ENCODE results near the gene FOXC2. TPM values are rescaled to one million over a fixed set of nuclear protein-coding genes. Genes with fewer than 3 reads are reported as not detected.

FOXC2 gene
- total RNA-seq, 1 donor: 2.2 TPM

GRCh38 chr16:86553356-86553755 is 13.3 kb upstream of the FOXC2 start:
- Histone ChIP-seq H3K4me1 (ENCODE audit: insufficient read depth, low read length) (peaks cover 17% of the 10 kb centered on the region), H3K4me3 (ENCODE audit: insufficient read depth, low read length) (no peak overlapping the region), H3K36me3 (ENCODE audit: insufficient read depth, low read length) (peaks cover 30% of the 10 kb centered on the region), H2AFZ (ENCODE audit: low read length) (no peak overlapping the region), H3K27ac (ENCODE audit: low read depth, low read length) (no peak overlapping the region), H3K9me3 (ENCODE audit: low read depth, low read length) (no peaks in the 10 kb centered on the region), H3K27me3 (ENCODE audit: insufficient read depth, low read length) (no peaks in the 10 kb centered on the region), H3K4me2 (ENCODE audit: insufficient read depth, low read length) (no peak overlapping the region), H3K79me2 (ENCODE audit: insufficient read depth, low read length) (peaks cover 27% of the 10 kb centered on the region), H4K20me1 (ENCODE audit: insufficient read depth, low read length) (no peaks in the 10 kb centered on the region)
- no peak for TF ChIP-seq CTCF (IDR thresholded peaks at IDR 0.05; ENCODE audit: extremely low read depth, low read depth, low read length)
- no peak for DNase-seq (ENCODE audit: insufficient read length, low spot score, missing footprints)

- Histone ChIP-seq H3K79me2 (ENCODE audit: insufficient read depth, low read length) (peaks cover 27% of the 10 kb centered on the region), H3K27ac (ENCODE audit: low read depth, low read length) (peak overlapping the region; percentile 96), H2AFZ (ENCODE audit: low read length) (peak overlapping the region; percentile 97), H3K4me1 (ENCODE audit: insufficient read depth, low read length) (peaks cover 17% of the 10 kb centered on the region), H3K27me3 (ENCODE audit: insufficient read depth, low read length) (no peaks in the 10 kb centered on the region), H3K4me2 (ENCODE audit: insufficient read depth, low read length) (peak overlapping the region; percentile 97), H3K4me3 (ENCODE audit: insufficient read depth, low read length) (peak overlapping the region; percentile 97), H3K9me3 (ENCODE audit: low read depth, low read length) (no peaks in the 10 kb centered on the region), H3K36me3 (ENCODE audit: insufficient read depth, low read length) (peaks cover 20% of the 10 kb centered on the region), H4K20me1 (ENCODE audit: insufficient read depth, low read length) (no peaks in the 10 kb centered on the region)
- no peak for TF ChIP-seq CTCF (IDR thresholded peaks at IDR 0.05; ENCODE audit: extremely low read depth, low read depth, low read length)
- DNase-seq (ENCODE audit: insufficient read length, low spot score, missing footprints): no peak
Observed at GRCh38 chr16:86554599-86554916, 12.1 kb upstream of the FOXC2 start.

- Histone ChIP-seq H3K9me3 (ENCODE audit: low read depth, low read length) (no peaks in the 10 kb centered on the region), H3K27me3 (ENCODE audit: insufficient read depth, low read length) (no peaks in the 10 kb centered on the region), H3K4me1 (ENCODE audit: insufficient read depth, low read length) (peaks cover 17% of the 10 kb centered on the region), H3K4me3 (ENCODE audit: insufficient read depth, low read length) (peak within 1 kb of the TSS; percentile 97), H3K4me2 (ENCODE audit: insufficient read depth, low read length) (peak within 1 kb of the TSS; percentile 97), H3K36me3 (ENCODE audit: insufficient read depth, low read length) (peaks cover 15% of the 10 kb centered on the region), H4K20me1 (ENCODE audit: insufficient read depth, low read length) (no peaks in the 10 kb centered on the region), H3K27ac (ENCODE audit: low read depth, low read length) (peak within 1 kb of the TSS; percentile 96), H2AFZ (ENCODE audit: low read length) (peak within 1 kb of the TSS; percentile 97), H3K79me2 (ENCODE audit: insufficient read depth, low read length) (peaks cover 27% of the 10 kb centered on the region)
- TF ChIP-seq CTCF (IDR thresholded peaks at IDR 0.05; ENCODE audit: extremely low read depth, low read depth, low read length): no peak
- DNase-seq (ENCODE audit: insufficient read length, low spot score, missing footprints): peak; percentile 99
Observed at GRCh38 chr16:86554917-86555703, 11.5 kb upstream of the FOXC2 start, which contains the start of gene MTHFSD. Gene MTHFSD (minus strand): TSS chr16:86555235. CDS start chr16:86555184, 51 bp downstream.

- Histone ChIP-seq H4K20me1 (ENCODE audit: insufficient read depth, low read length) (no peaks in the 10 kb centered on the region), H2AFZ (ENCODE audit: low read length) (peak overlapping the region; percentile 96), H3K27me3 (ENCODE audit: insufficient read depth, low read length) (no peaks in the 10 kb centered on the region), H3K79me2 (ENCODE audit: insufficient read depth, low read length) (peaks cover 27% of the 10 kb centered on the region), H3K4me1 (ENCODE audit: insufficient read depth, low read length) (peaks cover 17% of the 10 kb centered on the region), H3K36me3 (ENCODE audit: insufficient read depth, low read length) (peaks cover 13% of the 10 kb centered on the region), H3K4me3 (ENCODE audit: insufficient read depth, low read length) (peak overlapping the region; percentile 97), H3K9me3 (ENCODE audit: low read depth, low read length) (no peaks in the 10 kb centered on the region), H3K4me2 (ENCODE audit: insufficient read depth, low read length) (peak overlapping the region; percentile 97), H3K27ac (ENCODE audit: low read depth, low read length) (peak overlapping the region; percentile 96)
- DNase-seq (ENCODE audit: insufficient read length, low spot score, missing footprints): peak; percentile 53
- TF ChIP-seq CTCF (IDR thresholded peaks at IDR 0.05; ENCODE audit: extremely low read depth, low read depth, low read length): no peak
Observed at GRCh38 chr16:86555704-86556075, 10.9 kb upstream of the FOXC2 start.

Data from osteoblast (primary cell).